NT2/D1 (cell line): ENCODE measurements around the gene PIGM.

Experiments
- DNase-seq: peaks from one replicate; pipeline ENCODE4 v3.0.0-alpha.2; 2011; ENCODE audit warnings: low read depth, low spot score
- H3K27me3 ChIP-seq: 2 replicates; pipeline ENCODE4 v1.6.0; 2011; ENCODE audit warnings: mild to moderate bottlenecking; ENCODE audit not compliant: insufficient read length, insufficient read depth
- H3K36me3 ChIP-seq: 2 replicates; pipeline ENCODE4 v1.6.1; 2011; ENCODE audit warnings: mild to moderate bottlenecking, low read length, mixed read lengths; ENCODE audit not compliant: insufficient read depth, insufficient read length
- H3K4me1 ChIP-seq: 2 replicates; pipeline ENCODE4 v1.5.1; 2011; ENCODE audit not compliant: insufficient read depth, insufficient read length
- H3K4me3 ChIP-seq: 2 replicates; pipeline ENCODE4 v1.5.1; 2011; ENCODE audit warnings: low read depth; ENCODE audit not compliant: insufficient read length
- H3K9ac ChIP-seq: 2 replicates; pipeline ENCODE4 v1.6.0; 2011; ENCODE audit warnings: low read depth; ENCODE audit not compliant: insufficient read length
- H3K9me3 ChIP-seq: 2 replicates; pipeline ENCODE4 v1.5.1; 2011; ENCODE audit warnings: mild to moderate bottlenecking, low read length; ENCODE audit not compliant: insufficient read depth
- SUZ12 ChIP-seq: IDR thresholded peaks from 2 replicates; pipeline ENCODE4 v1.6.1; 2011; ENCODE audit not compliant: insufficient read length, insufficient read depth; ENCODE audit errors: extremely low read depth
- YY1 ChIP-seq: IDR thresholded peaks from 2 replicates; pipeline ENCODE4 v1.6.1; 2011; ENCODE audit not compliant: insufficient read length, insufficient read depth
- ZNF274 ChIP-seq: IDR thresholded peaks from 2 replicates; pipeline ENCODE4 v1.6.1; 2011; ENCODE audit warnings: mild to moderate bottlenecking, low read depth, low read length

Gene PIGM

GRCh38 chr1:159994896-159995295 lies 36.9 kb downstream of the PIGM start:
- TF ChIP-seq SUZ12 (no peak), YY1 (no peak), ZNF274 (no peak)
- DNase-seq: no peak
- no peaks in the 10 kb centered on the region for H3K27me3 ChIP-seq
- no peak overlapping the region for H3K9ac ChIP-seq
- no peaks in the 10 kb centered on the region for H3K36me3 ChIP-seq
- H3K4me3 ChIP-seq: no peak overlapping the region
- no peaks in the 10 kb centered on the region for H3K9me3 ChIP-seq
- no peaks in the 10 kb centered on the region for H3K4me1 ChIP-seq

DNA sequence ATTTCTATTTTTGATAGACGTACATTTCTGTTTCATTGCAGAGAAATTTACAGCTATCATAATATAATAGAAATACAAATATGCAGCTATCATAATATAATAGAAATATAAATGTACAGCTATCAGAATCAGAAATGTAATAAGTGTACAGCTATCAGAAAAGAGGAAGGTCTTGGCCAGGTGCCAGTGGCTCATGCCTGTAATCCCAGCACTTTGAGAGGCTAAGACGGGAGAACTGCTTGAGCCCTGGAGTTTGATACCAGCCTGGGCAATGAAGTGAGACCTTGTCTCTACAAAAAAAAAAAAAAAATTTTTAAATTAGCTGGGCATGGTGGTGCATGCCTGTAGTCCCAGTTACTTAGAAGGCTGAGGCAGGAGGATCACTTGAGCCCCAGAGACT lies 37.9 kb downstream of the PIGM start:
- Histone ChIP-seq H3K9me3 (no peaks in the 10 kb centered on the region), H3K36me3 (no peaks in the 10 kb centered on the region), H3K4me1 (no peaks in the 10 kb centered on the region), H3K4me3 (no peak overlapping the region), H3K9ac (no peak overlapping the region), H3K27me3 (no peaks in the 10 kb centered on the region)
- no peak for DNase-seq
- TF ChIP-seq SUZ12 (no peak), YY1 (no peak), ZNF274 (no peak)

GRCh38 chr1:159992161-159992560 lies 39.6 kb downstream of the PIGM start:
- no peaks in the 10 kb centered on the region for H3K4me1 ChIP-seq
- no peak overlapping the region for H3K9ac ChIP-seq
- no peaks in the 10 kb centered on the region for H3K9me3 ChIP-seq
- H3K36me3 ChIP-seq: no peaks in the 10 kb centered on the region
- no peaks in the 10 kb centered on the region for H3K27me3 ChIP-seq
- H3K4me3 ChIP-seq: no peak overlapping the region
- TF ChIP-seq YY1 (no peak), ZNF274 (no peak), SUZ12 (no peak)
- no peak for DNase-seq

GRCh38 chr1:159991513-159991912 lies 40.3 kb downstream of the PIGM start:
- Histone ChIP-seq H3K36me3 (no peaks in the 10 kb centered on the region), H3K9ac (no peak overlapping the region), H3K27me3 (no peaks in the 10 kb centered on the region), H3K4me3 (no peak overlapping the region), H3K4me1 (no peaks in the 10 kb centered on the region), H3K9me3 (no peaks in the 10 kb centered on the region)
- TF ChIP-seq ZNF274 (no peak), SUZ12 (no peak), YY1 (no peak)
- DNase-seq: no peak

- no peak for DNase-seq
- Histone ChIP-seq H3K9ac (no peak overlapping the region), H3K27me3 (no peaks in the 10 kb centered on the region), H3K9me3 (no peaks in the 10 kb centered on the region), H3K4me3 (no peak overlapping the region), H3K4me1 (no peaks in the 10 kb centered on the region), H3K36me3 (no peaks in the 10 kb centered on the region)
- no peak for TF ChIP-seq YY1
- TF ChIP-seq SUZ12: no peak
- no peak for TF ChIP-seq ZNF274
Observed at GRCh38 chr1:159990005-159990404, 41.8 kb downstream of the PIGM start.

DNA sequence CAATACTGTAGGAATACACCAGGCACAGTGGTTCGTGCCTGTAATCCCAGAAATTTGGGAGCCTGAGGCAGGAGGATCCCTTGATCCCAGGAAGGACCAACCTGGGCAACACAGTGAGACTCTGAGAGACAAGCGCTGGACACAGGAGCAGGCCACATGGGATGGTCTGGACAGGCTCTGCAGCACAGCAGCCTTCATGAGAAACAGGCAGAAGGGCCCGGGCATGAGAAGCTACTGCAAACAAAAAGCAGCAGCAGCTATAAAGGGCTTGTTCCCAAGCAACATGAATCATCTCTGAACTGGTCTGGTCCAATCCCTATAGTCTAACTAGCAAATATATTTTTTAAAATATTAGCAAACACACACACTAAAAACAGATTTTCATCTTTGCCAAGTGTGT lies 42.2 kb downstream of the PIGM start:
- H3K4me3 ChIP-seq: no peak overlapping the region
- H3K4me1 ChIP-seq: no peaks in the 10 kb centered on the region
- DNase-seq: no peak
- no peaks in the 10 kb centered on the region for H3K9me3 ChIP-seq
- H3K27me3 ChIP-seq: no peaks in the 10 kb centered on the region
- TF ChIP-seq ZNF274 (no peak), SUZ12 (no peak), YY1 (no peak)
- H3K9ac ChIP-seq: no peak overlapping the region
- H3K36me3 ChIP-seq: no peaks in the 10 kb centered on the region

DNA sequence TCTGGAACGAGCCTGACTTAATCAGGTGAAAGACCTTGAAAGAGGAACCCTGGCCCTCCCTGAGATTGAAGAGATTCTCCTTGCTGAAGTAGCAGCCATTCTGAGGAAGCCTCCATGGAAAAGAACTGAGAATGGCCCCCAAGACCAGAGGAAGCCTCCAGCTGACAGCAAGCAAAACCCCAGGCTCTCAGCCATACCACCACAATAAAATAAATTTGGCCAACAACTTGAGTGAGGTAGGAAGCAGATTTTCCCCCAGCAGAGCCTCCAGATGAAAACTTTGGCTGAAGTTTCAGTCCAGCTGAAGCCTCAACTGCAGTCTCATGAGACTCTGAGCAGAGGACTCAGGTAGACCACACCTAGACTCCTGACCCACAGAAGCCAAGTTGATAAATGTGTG lies 43.8 kb downstream of the PIGM start:
- H3K4me1 ChIP-seq: no peaks in the 10 kb centered on the region
- H3K4me3 ChIP-seq: no peak overlapping the region
- TF ChIP-seq SUZ12 (no peak), ZNF274 (no peak), YY1 (no peak)
- H3K9me3 ChIP-seq: no peaks in the 10 kb centered on the region
- no peaks in the 10 kb centered on the region for H3K27me3 ChIP-seq
- no peak overlapping the region for H3K9ac ChIP-seq
- H3K36me3 ChIP-seq: no peaks in the 10 kb centered on the region
- no peak for DNase-seq

GRCh38 chr1:159987186-159987585 lies 44.6 kb downstream of the PIGM start:
- Histone ChIP-seq H3K27me3 (no peaks in the 10 kb centered on the region), H3K4me3 (no peak overlapping the region), H3K4me1 (no peaks in the 10 kb centered on the region), H3K36me3 (no peaks in the 10 kb centered on the region), H3K9me3 (no peaks in the 10 kb centered on the region), H3K9ac (no peak overlapping the region)
- DNase-seq: no peak
- TF ChIP-seq YY1 (no peak), ZNF274 (no peak), SUZ12 (no peak)
